GM21360 (cell line): ENCODE data around the gene POLR2J.
A peak's percentile ranks its signal among the peaks of the same experiment; 100 is the strongest.
"Not testable (repeated sequence)": the region's sequence is repeated elsewhere in the genome, so short reads cannot be mapped to it uniquely, and the experiment has no call there.

Experiments used
- ATAC-seq: cut with Tn5 transposase; IDR thresholded peaks from one replicate; pipeline ENCODE4 v1.9.1; 2021; ENCODE audit warnings: mild to moderate bottlenecking, moderate library complexity; ENCODE audit not compliant: unreplicated experiment

The POLR2J gene

DNA sequence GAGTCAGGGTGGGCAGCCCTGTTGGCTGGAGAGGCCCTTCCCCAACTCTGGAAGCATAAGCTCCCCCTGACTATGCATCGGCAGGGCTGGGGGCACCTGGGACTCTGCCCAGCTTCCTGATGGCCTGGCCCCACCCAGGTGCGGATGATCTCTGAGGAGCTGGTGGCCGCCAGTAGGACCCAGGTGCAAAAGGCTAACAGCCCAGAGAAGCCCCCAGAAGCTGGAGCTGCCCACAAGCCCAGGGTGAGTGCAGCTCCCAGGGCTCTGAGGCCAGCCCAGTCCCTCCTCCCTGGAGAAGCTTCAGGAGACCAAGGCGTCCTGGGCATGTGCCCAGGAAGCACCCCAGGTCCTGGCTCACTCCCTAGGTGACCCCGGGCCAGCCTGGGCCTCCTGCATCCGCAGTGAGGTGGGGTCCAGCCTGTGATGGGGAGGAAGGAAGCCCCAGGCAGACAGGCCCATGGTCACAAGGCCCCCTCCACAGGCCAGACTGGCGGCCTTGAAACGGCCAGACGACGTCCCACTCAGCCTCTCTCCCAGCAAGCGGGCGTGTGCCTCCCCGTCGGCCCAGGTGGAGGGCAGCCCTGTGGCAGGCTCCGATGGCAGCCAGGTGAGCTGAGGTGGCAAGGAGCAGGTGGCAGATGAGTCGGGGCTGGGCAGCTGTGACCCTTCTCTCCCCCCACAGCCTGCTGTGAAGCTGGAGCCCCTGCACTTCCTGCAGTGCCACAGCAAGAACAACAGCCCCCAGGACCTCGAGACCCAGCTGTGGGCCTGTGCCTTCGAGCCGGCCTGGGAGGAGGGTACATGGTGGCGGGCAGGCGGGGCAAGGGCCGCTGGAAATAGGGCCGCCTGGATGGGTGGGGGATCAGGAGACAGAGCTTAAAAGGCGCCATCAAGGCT lies 10.9 kb downstream of the POLR2J start:
- no peak for ATAC-seq

DNA sequence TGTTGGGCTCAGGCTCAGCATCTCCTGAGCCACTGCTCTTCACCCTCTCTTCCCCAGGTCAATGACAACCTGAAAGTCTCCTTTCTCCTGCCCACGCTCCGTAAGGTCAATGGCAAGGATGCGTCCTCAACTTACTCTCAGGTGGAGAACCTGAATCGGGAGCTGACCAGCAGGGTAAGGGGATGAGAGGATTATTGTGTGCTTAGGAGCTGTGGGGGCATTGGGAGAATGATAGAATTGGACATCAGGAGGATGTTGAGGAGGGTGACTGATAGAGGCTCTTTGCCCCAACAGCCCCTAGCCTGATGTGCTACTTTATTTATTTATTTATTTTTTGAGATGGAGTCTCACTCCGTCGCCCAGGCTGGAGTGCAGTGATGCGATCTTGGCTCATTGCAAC lies 12.6 kb downstream of the POLR2J start:
- no peak for ATAC-seq

DNA sequence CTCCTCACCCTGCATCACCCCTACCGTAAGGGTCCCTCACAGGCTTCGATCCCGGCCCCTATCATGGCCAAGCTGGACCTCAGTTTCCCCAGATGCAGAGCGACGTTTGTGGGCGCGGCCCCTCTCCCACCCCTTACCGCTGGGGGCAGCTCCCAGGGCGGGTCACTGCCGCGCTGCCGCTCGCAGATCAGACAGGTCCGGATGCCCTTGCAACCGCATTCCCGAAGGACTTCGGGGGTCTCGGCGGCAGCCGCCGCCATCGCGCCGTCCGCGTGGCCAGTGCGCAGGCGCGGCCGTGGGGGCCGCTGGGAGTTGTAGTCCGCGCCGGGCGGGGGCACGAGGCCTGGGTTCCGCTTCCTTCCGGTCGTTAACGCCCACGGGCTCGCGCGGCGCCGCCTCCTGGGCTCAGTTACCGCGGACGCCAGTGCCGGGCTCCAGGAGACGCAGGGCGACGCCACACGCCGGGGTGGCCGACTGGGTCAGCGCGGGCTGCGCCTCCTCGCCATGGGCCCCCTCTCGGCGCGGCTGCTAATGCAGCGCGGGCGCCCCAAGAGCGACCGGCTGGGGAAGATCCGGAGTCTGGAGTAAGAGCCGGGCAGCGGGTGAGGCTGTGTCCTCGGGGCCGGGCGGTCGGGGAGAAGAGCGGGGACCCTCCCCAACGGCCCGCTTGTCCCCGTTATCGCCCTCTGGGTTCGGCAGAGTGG lies 14.0 kb downstream of the POLR2J start, which contains the start of the genes ALKBH4 and LRWD1:
ALKBH4 (minus strand) TSS at position 287 of the 704 bp plus-strand sequence; CDS start at position 260, 27 bp downstream.
LRWD1 (plus strand) TSS at position 408 of the 704 bp plus-strand sequence; CDS start at position 505, 97 bp downstream.
- peak; percentile 83 for ATAC-seq

DNA sequence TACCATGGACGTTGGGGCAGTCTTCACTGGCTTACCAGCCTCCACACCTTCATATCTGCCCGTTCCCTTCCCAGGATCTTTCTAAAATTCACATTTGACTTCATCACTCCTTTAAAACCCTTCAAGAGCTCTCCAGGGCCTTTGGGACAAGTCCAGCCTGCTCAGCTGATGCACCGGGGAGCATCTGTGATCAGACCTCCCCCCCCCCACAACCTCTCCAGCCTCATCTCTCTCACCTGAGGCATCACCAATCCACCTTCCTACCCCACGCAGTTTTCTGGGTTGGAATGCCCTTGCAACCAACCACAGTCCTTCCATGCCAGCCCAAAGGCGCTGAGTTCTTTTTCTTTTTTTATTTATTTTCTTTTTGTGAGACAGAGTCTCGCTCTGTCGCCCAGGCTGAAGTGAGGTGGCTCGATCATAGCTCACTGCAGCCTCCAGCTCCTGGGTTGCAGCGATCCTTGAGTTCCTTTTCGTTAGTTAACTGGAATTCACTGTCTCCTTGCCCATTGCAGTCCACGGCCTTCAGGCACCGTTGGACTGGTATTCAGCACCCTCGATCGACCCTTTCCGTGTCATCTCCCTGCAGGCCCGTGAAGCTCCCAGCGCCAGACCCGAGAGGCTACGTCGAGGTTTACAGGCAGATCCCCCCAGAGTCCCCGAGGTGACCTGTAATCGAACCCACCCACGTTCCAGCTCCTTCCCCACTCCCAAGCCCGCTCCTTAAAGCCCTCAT lies 14.7 kb downstream of the POLR2J start:
- ATAC-seq = no peak

DNA sequence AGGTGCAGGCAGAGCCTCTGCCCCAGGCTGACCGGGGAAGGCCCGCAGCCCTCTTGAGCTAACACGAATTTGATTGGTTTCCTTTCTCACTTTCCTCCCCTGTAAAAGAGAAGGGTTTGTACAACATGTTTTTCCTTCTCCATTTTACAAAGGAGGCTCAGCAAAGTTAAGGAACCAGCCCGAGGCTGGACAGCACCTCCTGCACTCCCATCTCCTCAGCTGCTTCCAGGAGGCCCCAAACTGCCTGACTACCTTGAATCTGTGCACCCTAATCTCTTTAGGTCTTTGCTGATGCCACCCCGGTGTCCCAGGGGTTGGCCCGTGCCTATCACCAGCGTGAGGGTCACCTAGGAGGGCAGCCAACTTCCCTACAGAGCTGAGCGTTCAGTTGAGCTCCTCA lies 18.3 kb downstream of the POLR2J start:
- no peak for ATAC-seq

DNA sequence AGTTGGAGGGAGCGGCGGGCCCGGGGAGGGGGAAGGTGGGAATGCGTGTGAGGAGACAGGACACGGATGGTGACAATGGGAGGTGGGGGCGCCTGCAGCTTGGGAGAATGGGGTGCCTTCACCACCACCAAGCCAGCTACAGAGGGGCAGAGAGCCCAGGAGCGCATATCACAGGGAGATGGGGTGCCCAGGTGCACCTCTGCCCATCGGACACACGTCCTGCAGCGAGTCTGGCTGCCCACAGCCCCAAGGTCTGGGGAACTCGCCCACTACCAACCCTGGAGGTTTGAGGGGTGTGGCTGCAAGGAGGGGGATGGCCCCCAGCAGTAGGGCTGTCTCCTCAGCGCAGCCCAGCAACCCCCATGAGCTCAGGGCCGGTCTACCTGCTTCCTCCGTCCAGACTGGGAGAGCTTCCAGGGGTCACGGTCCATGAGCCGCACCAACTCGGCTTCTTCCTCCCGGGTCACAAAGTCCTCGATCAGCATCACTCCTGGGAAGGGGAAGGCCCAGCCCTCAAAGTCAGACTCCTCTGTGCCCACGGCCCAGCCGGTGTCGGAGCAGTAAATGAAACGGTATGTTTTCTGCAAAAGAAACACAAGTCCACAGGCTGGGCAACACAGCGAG lies 19.4 kb downstream of the POLR2J start:
- ATAC-seq = no peak

DNA sequence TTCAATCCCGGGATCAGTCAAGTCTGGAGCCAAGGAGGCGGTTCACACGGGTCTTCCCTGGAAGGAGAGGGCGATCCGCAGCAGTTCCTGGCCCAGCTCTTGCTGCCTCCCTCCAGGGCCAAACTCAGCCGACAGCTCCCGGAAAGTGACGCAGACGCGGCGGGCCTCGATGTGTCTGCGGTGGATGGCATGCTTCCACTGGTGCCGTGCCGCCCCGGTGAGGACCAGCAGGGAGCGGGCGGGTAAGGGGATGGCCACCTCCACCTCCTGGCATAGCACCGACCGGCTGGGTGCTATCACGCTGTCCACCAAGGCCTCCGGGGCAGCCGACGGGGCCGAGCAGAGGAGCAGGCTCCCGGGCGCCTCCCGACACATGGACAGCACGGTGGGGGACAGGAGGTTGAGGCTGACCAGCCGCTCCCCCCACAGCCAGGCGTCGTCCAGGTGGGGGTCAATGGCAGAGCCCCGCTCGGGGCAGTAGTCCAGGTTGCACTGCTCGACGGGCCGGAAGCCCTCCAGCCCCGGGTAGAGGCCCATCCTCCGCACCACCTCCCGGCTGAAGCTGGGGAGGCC lies 21.3 kb downstream of the POLR2J start:
- no peak for ATAC-seq

DNA sequence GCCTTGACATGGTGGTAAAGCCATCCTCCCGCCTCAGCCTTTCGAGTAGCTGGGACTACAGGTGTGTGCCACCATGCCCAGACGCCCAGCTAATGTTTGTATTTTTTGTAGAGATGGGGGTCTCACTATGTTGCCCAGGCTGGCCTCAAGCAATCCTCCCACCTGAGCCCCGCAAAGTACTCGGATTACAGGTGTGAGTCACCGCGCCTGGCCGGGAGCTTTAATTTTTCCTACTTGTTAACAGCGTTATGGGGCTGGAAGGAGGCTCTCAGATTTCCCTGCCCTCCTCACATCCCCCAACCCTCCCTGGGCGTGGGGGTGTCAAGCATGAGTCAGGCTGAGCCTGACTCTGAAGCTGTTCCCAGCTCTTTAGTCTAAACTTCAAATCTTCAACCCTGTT lies 22.4 kb downstream of the POLR2J start:
- no peak for ATAC-seq

DNA sequence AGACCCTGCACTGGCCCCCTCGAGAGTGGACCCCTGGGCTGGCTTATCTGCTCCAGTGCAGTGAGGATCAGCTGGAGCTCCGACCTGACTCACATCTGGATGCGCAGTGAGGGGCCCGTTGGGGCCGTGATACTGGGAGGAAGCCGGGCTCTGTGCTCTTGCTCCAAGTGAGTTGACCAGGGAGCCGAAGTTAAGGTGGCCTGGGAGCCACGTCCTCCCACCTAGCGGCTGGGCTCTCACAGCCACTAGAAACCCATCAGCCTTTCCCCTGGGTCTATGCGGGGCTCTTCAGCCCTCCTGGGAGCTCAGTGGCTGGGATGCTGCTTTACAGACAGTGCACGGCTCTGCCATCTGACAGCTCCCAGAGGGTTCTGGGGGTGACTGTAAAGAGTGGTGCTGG lies 23.1 kb downstream of the POLR2J start:
- ATAC-seq = no peak

DNA sequence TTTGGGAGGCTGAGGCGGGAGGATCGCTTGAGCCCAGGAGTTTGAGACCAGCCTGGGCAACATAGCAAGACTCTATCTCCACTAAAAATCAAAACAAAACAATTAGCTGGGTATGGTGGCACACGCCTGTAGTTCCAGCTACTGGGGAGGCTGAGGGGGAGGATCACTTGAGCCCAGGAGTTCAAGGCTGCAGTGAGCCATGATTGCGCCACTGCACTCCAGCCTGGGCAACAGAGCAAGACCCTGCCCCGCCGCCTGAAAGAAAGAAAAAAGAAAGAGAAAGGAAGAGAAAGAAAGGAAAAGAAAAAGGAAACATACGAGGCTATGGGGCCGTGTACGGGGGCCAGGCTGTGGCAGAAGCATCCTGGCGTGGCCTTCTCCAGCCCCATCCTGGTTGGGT lies 23.8 kb downstream of the POLR2J start:
- ATAC-seq = not testable (repeated sequence)

DNA sequence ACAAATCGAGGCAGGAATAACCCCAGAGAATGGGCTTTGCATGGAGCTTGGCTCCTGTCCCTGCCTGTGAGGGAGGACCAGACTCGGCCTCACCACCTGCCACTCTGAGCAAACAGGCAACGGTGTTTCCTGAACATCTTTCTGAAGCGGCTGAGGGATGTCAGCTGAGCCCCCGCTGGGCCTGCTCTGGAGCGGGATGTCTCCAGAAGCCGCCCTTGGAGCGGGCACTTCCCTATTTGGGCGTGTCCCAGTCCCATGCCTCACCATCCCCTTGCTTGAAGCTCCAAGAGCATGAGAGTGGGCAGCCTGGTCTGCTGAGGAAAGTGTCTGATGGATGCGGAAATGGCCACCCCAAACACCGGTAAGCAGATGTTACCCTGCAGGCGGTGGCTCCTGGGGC lies 24.3 kb downstream of the POLR2J start:
- no peak for ATAC-seq

DNA sequence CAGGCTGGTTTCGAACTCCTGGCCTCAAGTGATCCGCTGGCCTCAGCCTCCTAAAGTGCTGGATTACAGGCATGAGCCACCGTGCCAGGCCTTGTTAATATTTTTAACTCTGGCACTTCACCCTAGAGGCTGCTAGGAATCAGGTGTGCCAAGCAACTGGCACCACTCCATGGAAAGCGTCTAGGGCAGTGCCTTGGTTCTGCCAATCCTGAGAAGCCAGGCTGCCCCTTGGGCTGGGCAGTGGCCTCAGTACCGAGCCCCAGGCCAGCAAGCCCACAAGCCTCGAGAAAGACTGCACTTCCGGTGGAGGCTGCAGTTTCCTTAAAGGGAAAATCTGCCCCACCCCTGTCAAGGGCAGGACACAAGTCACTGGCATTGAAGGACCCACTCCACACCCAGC lies 25.4 kb downstream of the POLR2J start:
- no peak for ATAC-seq

DNA sequence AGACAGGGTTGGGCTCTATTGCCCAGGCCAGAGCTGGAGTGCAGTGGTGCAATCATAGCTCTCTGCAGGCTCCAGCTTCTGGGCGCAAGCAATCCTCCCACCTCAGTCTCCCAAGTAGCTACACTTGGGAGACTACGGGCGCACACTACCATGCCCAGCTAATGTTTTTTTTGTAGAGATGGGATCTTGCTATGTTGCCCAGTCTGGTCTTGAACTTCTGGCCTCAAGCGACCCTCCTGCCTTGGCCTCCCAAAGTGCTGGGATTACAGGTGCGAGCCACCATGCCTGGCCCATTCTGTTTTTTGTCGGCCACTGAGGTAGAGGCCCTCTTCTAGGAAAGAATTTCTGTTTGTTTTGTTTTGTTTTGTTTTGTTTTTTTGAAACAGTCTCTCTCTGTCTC lies 26.3 kb downstream of the POLR2J start:
- no peak for ATAC-seq

DNA sequence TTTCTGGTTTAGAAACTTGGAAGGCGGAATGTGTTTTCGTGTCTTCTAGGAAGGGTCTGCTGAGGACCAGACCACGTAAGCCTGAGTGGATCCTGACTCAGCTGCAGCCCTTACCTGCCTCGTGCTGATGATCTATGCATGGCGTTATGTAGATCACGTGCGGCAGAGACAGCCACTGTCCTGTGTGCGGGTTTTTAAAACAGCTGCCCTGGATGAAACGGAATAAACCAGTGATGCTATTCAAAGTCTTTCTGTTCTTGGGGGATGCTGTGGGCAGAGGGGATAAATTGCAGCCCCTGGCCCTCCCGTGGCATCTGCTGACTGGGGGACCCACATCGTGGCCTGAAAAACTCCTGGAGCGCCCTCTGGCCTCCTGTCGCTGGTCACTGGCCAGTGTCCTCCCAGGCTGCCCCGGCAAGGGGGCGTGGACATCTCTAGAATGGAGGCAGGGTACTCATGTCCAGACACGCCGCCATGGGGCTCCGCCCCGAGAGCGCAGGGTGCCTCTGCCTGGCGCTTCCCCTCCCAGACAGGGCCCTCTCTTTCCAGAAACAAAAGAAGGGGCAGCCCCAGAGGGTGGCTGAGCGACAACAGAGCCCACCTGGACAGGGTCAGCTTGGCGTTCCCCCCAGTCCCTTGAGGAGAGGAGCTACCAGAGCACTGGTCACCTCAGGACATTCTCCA lies 27.2 kb downstream of the POLR2J start:
- ATAC-seq = no peak

DNA sequence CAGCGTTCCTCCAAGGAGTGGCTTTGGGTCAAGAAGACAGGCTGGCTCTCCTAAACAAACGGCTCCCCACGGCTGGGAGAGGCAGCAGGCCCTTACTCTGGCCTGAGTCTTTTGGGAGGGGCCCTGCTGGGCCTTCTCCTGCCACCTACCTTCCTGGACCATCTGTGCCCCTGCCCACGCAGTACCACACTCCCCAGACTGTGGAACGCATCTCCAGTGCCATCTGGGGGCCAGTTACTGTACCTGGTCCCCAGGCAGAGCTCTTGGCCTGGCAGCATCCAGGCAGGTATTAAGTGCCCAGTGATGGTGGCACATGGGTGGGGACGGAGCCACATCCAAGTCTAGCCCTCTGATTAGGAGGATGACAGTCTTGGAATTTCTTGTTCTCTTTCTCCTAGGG lies 28.5 kb downstream of the POLR2J start:
- ATAC-seq = no peak

DNA sequence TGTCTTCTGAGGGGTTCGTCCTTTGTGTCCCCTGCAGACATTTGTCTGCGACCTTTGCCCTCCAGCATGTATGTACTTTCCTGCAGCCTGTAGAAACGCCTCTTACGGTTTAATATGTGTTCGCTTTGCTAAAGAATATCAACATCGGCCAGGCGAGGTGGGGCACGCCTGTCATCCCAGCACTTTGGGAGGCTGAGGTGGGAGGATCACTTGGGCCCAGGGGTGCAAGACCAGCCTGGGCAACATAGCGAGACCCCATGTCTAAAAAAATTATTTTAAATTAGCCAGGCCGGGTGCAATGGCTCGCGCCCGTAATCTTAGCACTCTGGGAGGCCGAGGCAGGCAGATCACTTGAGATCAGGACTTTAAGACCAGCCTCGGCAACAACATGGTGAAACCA lies 29.6 kb downstream of the POLR2J start:
- no peak for ATAC-seq

DNA sequence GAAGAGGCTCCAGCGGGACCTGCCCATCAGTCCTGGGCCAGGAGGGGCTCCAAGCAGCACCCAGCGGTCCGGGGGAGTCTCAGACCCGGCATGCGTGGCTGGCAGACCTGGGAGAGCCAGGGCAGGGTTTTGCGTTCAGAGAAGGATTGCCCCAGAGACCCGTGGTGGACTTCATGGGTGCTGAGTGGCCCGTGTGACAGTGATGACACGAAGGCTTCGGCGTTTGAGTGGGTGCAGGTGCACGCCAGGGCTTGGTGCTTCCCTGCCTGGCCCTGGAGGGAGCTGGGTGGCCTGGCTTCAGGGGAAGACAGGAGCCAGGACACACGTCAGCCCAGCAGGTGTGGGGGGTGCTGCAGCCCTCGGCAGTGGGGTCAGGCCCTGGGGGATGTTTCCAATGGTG lies 31.4 kb downstream of the POLR2J start:
- ATAC-seq = no peak

DNA sequence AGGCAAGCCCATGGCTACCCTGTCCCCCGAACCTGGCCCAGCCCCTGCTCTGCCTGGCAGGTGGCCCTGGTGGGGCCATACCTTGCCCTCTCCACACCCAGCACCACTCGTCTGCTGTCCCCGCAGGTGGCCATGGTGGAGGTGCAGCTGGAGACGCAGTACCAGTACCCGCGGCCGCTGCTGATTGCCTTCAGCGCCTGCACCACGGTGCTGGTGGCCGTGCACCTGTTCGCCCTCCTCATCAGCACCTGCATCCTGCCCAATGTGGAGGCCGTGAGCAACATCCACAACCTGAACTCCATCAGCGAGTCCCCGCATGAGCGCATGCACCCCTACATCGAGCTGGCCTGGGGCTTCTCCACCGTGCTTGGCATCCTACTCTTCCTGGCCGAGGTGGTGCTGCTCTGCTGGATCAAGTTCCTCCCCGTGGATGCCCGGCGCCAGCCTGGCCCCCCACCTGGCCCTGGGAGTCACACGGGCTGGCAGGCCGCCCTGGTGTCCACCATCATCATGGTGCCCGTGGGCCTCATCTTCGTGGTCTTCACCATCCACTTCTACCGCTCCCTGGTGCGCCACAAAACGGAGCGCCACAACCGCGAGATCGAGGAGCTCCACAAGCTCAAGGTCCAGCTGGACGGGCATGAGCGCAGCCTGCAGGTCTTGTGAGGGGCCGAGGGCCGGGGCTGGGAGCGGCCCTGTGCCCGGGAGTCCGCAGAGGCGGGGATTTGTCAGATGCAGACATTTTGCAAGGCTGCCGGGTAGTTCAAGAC lies 32.1 kb downstream of the POLR2J start:
- no peak for ATAC-seq

DNA sequence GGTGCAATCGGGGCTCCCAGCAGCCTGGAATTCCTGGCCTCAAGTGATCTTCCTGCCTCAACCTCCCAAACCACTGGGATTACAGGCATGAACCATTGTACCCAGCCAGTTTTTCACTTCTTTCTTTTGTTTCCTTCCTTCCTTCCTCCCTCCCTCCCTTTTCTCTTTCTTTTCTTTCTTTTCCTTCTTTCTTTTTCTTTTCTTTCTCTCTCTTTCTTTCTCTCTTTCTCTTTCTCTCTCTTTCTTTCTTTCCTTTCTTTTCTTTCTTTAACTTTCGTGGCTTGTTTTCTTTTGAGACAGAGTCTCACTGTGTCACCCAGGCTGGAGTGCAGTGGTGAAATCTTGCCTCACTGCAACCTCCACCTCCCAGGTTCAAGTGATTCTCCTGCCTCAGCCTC lies 33.0 kb downstream of the POLR2J start:
- no peak for ATAC-seq
